ENCODE data around the gene INHBC.

DNA sequence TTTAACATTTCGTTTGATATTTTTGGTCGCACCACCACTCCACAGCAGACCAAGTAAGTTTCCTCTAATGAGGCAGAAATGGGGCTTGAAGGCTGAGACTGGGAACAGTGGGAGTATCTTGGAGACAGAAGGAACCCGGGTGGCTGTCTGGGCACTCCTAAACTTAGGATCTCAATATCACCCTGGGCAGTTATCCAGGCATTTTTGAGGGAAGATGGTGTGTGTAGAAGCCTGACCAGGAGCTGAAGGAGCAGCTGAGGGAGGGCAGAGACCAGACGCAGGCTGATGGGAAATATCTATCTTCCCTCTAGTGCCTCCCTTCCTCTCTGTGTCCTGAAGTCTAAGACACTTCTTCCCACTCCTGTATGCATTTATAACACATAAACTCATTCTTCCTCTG is 64.0 kb downstream of the INHBC start:
- TF ChIP-seq RXRA (IDR thresholded peaks at IDR 0.05; ENCODE audit: borderline replicate concordance, low read depth), result no peak
- TF ChIP-seq, protein P1, sequence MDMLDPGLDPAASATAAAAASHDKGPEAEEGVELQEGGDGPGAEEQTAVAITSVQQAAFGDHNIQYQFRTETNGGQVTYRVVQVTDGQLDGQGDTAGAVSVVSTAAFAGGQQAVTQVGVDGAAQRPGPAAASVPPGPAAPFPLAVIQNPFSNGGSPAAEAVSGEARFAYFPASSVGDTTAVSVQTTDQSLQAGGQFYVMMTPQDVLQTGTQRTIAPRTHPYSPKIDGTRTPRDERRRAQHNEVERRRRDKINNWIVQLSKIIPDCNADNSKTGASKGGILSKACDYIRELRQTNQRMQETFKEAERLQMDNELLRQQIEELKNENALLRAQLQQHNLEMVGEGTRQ (IDR thresholded peaks at IDR 0.05; ENCODE audit: borderline replicate concordance, low read depth, low read length), result no peak
- TF ChIP-seq, protein P2, sequence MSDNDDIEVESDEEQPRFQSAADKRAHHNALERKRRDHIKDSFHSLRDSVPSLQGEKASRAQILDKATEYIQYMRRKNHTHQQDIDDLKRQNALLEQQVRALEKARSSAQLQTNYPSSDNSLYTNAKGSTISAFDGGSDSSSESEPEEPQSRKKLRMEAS (IDR thresholded peaks at IDR 0.05; ENCODE audit: low read depth), result no peak
